Fibroblast of lung (primary cell): ENCODE data around the gene NEDD4L. TPM values are rescaled to one million over a fixed set of nuclear protein-coding genes. Genes with fewer than 3 reads are reported as not detected.

Experiments used
- DNase-seq, 2 donors: peaks; one replicate each; pipeline versions ENCODE4 v3.0.0 to v3.0.0-alpha.2; 2010; ENCODE audit warnings: low read depth in 2 of 2
- H2AFZ ChIP-seq: 2 replicates; pipeline ENCODE4 v1.5.1; 2012; ENCODE audit warnings: low read length, control low read depth, inconsistent platforms
- H3K27ac ChIP-seq: 2 replicates; pipeline ENCODE4 v1.5.1; 2011; ENCODE audit warnings: low read length, control low read depth; ENCODE audit not compliant: insufficient read depth
- H3K27me3 ChIP-seq: 2 replicates; pipeline ENCODE4 v1.5.1; 2011; ENCODE audit warnings: mild to moderate bottlenecking, low read length; ENCODE audit not compliant: control insufficient read depth, insufficient read depth
- H3K36me3 ChIP-seq: 2 replicates; pipeline ENCODE4 v1.5.1; 2011; ENCODE audit warnings: low read length; ENCODE audit not compliant: control insufficient read depth, insufficient read depth
- H3K4me1 ChIP-seq: 2 replicates; pipeline ENCODE4 v1.5.1; 2011; ENCODE audit warnings: low read length; ENCODE audit not compliant: control insufficient read depth, insufficient read depth; ENCODE audit errors: extremely low read depth
- H3K4me2 ChIP-seq: 2 replicates; pipeline ENCODE4 v1.5.1; 2011; ENCODE audit warnings: low read length, control low read depth; ENCODE audit not compliant: insufficient read depth; ENCODE audit errors: extremely low read depth
- H3K4me3 ChIP-seq, 4 experiments: fragments of 200-600 bp in 1 of 4; sonication (generic) in 1 of 4; replicated peaks in 1 of 4; 2 replicates each; pipeline ENCODE4 v1.5.1; 2011 to 2016; ENCODE audit warnings: low read length in 4 of 4, low read depth in 3 of 4, mild to moderate bottlenecking in 3 of 4, control low read depth in 2 of 4, inconsistent platforms in 1 of 4, mixed read lengths in 1 of 4; ENCODE audit not compliant: insufficient read depth in 1 of 4; ENCODE audit errors: control extremely low read depth in 1 of 4
- H3K79me2 ChIP-seq: 2 replicates; pipeline ENCODE4 v1.5.1; 2012; ENCODE audit warnings: mild to moderate bottlenecking, low read length, inconsistent platforms; ENCODE audit not compliant: control insufficient read depth, insufficient read depth
- H3K9ac ChIP-seq: 2 replicates; pipeline ENCODE4 v1.5.1; 2011; ENCODE audit warnings: mild to moderate bottlenecking, low read length, control low read depth; ENCODE audit not compliant: insufficient read depth
- H3K9me3 ChIP-seq: 2 replicates; pipeline ENCODE4 v1.5.1; 2012; ENCODE audit warnings: low read depth, low read length; ENCODE audit not compliant: control insufficient read depth, insufficient read depth
- H4K20me1 ChIP-seq: 2 replicates; pipeline ENCODE4 v1.5.1; 2011; ENCODE audit warnings: low read length; ENCODE audit not compliant: control insufficient read depth, insufficient read depth; ENCODE audit errors: extremely low read depth
- EZH2 ChIP-seq: IDR thresholded peaks from 2 replicates; pipeline ENCODE4 v1.5.1; 2012; ENCODE audit warnings: low read length, control low read depth, mild to moderate bottlenecking; ENCODE audit errors: missing control alignments
- polyA plus RNA-seq, 2 donors: library from polyadenylated mRNA; depleted of rRNA in 1 of 2; stranded (reverse) in 1 of 2; unstranded in 1 of 2; fragments of >200 nt; gene quantifications; 2 replicates each; pipeline ENCODE4 v1.2.1, GENCODE V29; 2011 to 2012; ENCODE audit warnings: missing spikeins in 1 of 2
- total RNA-seq: library from RNA; depleted of rRNA; stranded (reverse); fragments of >200 nt; gene quantifications from 2 replicates; pipeline ENCODE4 v1.2.1, GENCODE V29; 2014
- TF ChIP-seq, protein P1 (sequence below), 2 donors: IDR thresholded peaks in 1 of 2; conservative IDR thresholded peaks in 1 of 2; 1 replicate in 1 of 2; 2 replicates in 1 of 2; pipeline ENCODE4 v1.5.1; 2011 to 2012; ENCODE audit warnings: low read length in 2 of 2, control low read depth in 1 of 2, inconsistent platforms in 1 of 2, low read depth in 1 of 2, mild to moderate bottlenecking in 1 of 2

NEDD4L gene
- total and polyA plus RNA-seq, 2 donors (not counting 1 experiment from before 2014, with no cell fraction given) = 5.5 to 18.7 TPM

DNA sequence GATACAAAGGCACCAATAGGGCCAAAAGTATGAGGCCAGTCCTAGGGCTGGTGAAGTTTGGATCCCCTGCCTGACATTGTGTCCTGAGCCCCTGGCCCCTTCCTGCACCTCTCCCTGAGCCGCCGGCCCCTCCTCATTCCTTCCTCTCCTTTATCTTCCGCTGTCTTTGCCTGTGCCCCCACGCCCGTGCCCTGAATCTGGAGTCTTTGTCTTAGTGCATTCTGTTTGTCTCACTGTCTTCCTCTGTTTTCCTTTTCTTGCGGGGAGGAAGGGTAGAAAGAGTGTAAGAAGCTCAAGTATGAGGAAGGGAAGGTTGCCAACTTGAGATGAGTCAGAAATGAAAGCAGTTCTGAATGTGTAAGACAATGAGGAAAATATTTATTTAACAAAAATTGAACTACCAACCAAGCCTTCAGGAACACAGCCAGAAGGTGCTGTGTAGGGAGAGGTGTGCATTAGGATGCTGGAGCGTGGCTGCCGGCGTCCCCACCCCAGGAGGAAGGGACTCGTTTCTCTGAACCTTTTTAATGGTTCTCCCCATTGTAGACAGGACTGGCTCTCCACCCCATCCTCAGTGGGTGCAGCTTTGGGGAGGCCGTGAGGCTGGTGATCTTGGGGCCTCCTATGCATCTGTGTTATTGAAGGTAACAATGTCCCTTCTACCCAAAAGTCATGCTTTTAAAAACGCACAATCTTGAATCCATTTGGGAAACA is 133.1 kb downstream of the NEDD4L start:
- Histone ChIP-seq H3K9ac (no peak overlapping the region), H3K36me3 (no peaks in the 10 kb centered on the region), H3K4me2 (peak overlapping the region; percentile 66), H3K4me3 (no peak overlapping the region), H3K27me3 (no peaks in the 10 kb centered on the region), H3K79me2 (no peaks in the 10 kb centered on the region), H3K9me3 (no peaks in the 10 kb centered on the region), H2AFZ (peak overlapping the region; percentile 61), H4K20me1 (no peaks in the 10 kb centered on the region), H3K27ac (no peak overlapping the region), H3K4me1 (peaks cover 7% of the 10 kb centered on the region)
- TF ChIP-seq, protein P1, sequence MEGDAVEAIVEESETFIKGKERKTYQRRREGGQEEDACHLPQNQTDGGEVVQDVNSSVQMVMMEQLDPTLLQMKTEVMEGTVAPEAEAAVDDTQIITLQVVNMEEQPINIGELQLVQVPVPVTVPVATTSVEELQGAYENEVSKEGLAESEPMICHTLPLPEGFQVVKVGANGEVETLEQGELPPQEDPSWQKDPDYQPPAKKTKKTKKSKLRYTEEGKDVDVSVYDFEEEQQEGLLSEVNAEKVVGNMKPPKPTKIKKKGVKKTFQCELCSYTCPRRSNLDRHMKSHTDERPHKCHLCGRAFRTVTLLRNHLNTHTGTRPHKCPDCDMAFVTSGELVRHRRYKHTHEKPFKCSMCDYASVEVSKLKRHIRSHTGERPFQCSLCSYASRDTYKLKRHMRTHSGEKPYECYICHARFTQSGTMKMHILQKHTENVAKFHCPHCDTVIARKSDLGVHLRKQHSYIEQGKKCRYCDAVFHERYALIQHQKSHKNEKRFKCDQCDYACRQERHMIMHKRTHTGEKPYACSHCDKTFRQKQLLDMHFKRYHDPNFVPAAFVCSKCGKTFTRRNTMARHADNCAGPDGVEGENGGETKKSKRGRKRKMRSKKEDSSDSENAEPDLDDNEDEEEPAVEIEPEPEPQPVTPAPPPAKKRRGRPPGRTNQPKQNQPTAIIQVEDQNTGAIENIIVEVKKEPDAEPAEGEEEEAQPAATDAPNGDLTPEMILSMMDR (conservative IDR thresholded peaks at IDR 0.05 in 1 of 2, IDR thresholded peaks at IDR 0.05 in 1 of 2; ENCODE audit: low read depth in 1 of 2, low read length in 2 of 2) = no peak
- TF ChIP-seq EZH2 = no peak
- DNase-seq = peak; percentile 92 to 93

DNA sequence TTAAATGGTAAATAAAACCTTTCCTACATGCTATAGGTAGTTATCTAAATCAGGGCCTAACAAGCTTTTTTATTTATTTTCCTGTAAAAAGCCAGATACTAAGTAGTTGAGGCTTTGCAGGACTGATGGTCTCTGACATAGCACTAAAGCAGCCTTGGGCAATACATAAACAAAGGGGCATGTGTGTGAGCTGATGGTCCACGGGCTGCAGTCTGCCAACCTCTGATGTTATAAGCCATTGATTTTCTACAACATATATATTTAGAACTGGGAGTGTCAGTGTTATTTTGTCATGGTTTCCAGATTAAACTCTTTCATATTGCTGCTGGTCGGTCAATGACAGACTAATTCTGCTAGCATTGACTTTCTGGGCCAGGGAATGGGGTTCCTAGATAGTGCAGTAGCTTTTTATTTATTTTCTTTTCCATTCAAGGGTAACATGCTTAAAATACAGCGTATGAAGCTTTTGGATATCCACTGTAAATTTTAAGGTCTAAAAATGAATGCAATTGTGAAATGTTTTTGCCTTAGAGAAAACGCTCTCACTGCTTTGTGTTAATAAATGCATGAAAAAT is 134.0 kb downstream of the NEDD4L start:
- Histone ChIP-seq H4K20me1 (no peaks in the 10 kb centered on the region), H3K4me1 (peaks cover 7% of the 10 kb centered on the region), H3K9ac (no peak overlapping the region), H3K79me2 (no peaks in the 10 kb centered on the region), H3K9me3 (no peaks in the 10 kb centered on the region), H3K27me3 (no peaks in the 10 kb centered on the region), H2AFZ (no peak overlapping the region), H3K4me2 (no peak overlapping the region), H3K27ac (no peak overlapping the region), H3K36me3 (no peaks in the 10 kb centered on the region), H3K4me3 (no peak overlapping the region)
- DNase-seq = peak in 1 of 2 donors; percentile 39
- TF ChIP-seq, protein P1 (conservative IDR thresholded peaks at IDR 0.05 in 1 of 2, IDR thresholded peaks at IDR 0.05 in 1 of 2; ENCODE audit: low read depth in 1 of 2, low read length in 2 of 2) = no peak
- TF ChIP-seq EZH2 = no peak

DNA sequence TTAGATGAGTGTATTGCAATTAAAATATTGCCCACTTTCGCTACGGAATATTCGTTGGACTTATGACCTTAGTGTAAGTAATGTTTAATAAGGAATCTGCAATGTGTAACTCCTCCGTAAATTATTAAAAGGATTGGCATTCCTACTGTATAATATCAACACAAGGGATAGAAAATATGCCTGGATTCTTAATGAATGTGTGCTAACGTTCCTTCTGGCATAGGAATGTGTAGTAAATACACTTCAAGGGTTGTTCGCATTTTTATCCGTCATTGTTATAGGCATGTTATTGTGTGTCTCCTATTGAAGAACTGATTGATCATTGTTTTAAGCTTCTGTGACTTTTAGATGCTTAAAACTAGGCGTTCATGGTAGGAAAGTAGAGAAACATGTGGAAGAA is 134.5 kb downstream of the NEDD4L start:
- H3K4me2 ChIP-seq = no peak overlapping the region
- peak; percentile 28 to 58 for DNase-seq
- H3K36me3 ChIP-seq = no peaks in the 10 kb centered on the region
- TF ChIP-seq, protein P1 (conservative IDR thresholded peaks at IDR 0.05 in 1 of 2, IDR thresholded peaks at IDR 0.05 in 1 of 2; ENCODE audit: low read depth in 1 of 2, low read length in 2 of 2) = no peak
- TF ChIP-seq EZH2 = no peak
- no peaks in the 10 kb centered on the region for H3K79me2 ChIP-seq
- H3K9ac ChIP-seq = no peak overlapping the region
- peaks cover 7% of the 10 kb centered on the region for H3K4me1 ChIP-seq
- no peak overlapping the region for H3K4me3 ChIP-seq
- no peak overlapping the region for H3K27ac ChIP-seq
- H3K9me3 ChIP-seq = no peaks in the 10 kb centered on the region
- no peaks in the 10 kb centered on the region for H3K27me3 ChIP-seq
- H2AFZ ChIP-seq = no peak overlapping the region
- H4K20me1 ChIP-seq = no peaks in the 10 kb centered on the region
